ENCODE results near the gene MRGPRX2.

Gene MRGPRX2

DNA sequence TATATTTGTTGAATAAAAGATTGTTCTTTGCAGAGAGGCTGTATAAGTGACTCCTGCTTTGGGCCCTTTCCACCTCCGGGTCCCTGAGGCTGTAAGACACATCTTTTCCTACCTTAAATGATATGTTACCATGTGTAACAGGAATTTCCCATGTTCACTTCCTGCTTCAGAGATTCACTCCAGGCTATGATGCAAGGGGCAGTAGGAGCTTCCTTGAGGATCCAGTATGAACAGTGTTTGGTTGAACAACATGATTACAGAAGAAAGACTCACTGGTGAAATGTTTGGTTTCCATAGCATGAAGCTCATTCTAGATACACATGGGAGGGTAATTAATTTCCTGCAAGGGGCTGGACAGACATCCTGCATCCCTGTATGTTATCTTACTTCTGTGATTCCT lies 30.8 kb upstream of the MRGPRX2 start:
- CTCF ChIA-PET = interaction anchor here (2.3 kb wide), 1 partner anchor 14 kb away, joined by 7 read pairs; no protein-coding TSS in a partner anchor

DNA sequence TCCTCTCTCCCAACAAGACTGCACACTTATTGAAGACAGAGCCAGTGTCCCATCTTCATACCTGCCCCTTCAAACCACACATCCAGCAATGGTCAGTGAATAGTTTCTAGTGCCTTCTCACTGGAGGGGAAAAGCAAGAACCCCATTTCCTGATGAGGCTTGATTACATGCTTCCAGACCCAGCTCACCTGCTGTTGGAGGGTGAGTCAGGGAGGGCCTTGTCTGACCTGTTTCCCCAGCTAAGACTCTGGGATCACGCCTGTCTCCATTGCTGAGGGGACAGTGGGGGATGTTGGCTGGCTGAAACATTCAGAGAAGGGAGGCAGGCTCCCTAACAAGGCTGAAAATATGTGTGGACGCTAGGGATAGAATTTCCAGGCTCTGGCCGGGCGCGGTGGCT lies 28.9 kb upstream of the MRGPRX2 start:
- CTCF ChIA-PET = interaction anchor here (0.6 to 3.6 kb wide), 6 partner anchors 9 to 17 kb away, joined by 3 to 21 read pairs (median 3); no protein-coding TSS in a partner anchor
- POLR2A ChIA-PET = no interaction called here
- no peak for TF ChIP-seq CTCF (IDR thresholded peaks at IDR 0.05; ENCODE audit: insufficient read depth, low read length, missing control alignments)
- no peak for DNase-seq (ENCODE audit: low read depth, low spot score)
- no peak overlapping the region for H3K4me3 ChIP-seq (ENCODE audit: low read depth, low read length)

More for the DNA sequence above, 30.8 kb upstream of the MRGPRX2 start:
- no peak for DNase-seq (ENCODE audit: low read depth, low spot score)
- no peak for TF ChIP-seq CTCF (IDR thresholded peaks at IDR 0.05; ENCODE audit: insufficient read depth, low read length, missing control alignments)
- no peak overlapping the region for H3K4me3 ChIP-seq (ENCODE audit: low read depth, low read length)
- POLR2A ChIA-PET = no interaction called here

DNA sequence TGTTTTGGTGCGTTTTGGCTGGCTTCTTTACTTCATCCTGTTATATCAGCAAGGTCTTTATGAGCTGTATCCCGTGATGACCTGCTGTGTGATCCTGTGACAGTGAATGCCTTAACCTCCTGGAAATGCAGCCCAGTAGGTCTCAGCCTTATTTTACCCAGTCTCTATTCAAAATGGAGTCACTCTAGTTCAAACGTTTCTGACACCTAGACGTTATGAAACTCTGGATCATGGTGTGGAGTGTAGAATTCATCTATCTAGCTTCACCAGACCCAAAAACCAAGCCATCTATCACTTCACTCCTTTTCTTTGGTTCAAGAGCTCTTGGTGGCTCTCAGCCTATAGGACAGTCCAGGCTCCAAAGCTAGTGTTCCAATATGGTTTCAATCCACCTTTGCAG lies 28.3 kb upstream of the MRGPRX2 start:
- TF ChIP-seq CTCF (IDR thresholded peaks at IDR 0.05; ENCODE audit: insufficient read depth, low read length, missing control alignments) = no peak
- H3K4me3 ChIP-seq (ENCODE audit: low read depth, low read length) = no peak overlapping the region
- POLR2A ChIA-PET = no interaction called here
- CTCF ChIA-PET = interaction anchor here (0.6 to 3.6 kb wide), 6 partner anchors 8 to 17 kb away, joined by 3 to 21 read pairs (median 3); no protein-coding TSS in a partner anchor
- DNase-seq (ENCODE audit: low read depth, low spot score) = no peak

- ChIA-PET CTCF (interaction anchor here (1.1 to 3.6 kb wide), 3 partner anchors 8 to 15 kb away, joined by 3 to 23 read pairs (median 21); no protein-coding TSS in a partner anchor), POLR2A (no interaction called here)
- no peak overlapping the region for H3K4me3 ChIP-seq (ENCODE audit: low read depth, low read length)
- no peak for TF ChIP-seq CTCF (IDR thresholded peaks at IDR 0.05; ENCODE audit: insufficient read depth, low read length, missing control alignments)
- DNase-seq (ENCODE audit: low read depth, low spot score) = peak; percentile 46
Observed at GRCh38 chr11:19087658-19088057, 27.1 kb upstream of the MRGPRX2 start.

DNA sequence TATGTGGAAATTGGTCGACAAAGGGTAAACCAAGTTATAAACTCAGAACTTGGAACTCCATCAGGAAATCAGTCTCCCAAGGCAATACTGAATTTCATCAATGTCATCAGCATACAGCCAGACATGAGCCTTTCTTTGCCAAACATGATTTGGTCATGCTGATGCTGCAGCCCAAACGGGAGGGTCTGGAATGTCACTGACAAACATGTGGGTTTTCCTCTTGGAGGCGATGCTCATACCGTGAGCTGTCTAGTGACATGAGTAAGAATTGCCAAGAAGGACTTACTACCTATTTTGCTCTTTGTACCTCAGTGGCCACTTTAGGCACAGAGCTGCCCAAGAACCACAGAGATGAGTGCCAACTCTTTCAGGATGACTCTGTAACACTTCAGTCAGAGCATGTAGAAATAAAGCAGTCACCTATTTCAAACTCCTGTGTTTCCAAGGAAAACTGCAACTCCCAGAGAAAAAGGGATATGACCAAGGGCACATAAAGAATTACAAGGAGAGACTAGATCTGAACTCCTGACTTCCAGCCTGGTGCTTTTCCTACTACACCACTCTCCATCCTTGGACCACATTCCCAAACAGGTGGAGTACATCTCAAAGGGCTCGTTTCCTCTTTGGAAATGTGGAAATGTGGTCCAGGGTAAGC lies 24.3 kb upstream of the MRGPRX2 start:
- H3K4me3 ChIP-seq (ENCODE audit: low read depth, low read length) = no peak overlapping the region
- ChIA-PET POLR2A (no interaction called here), CTCF (interaction anchor here (1.1 kb wide), 1 partner anchor 11 kb away, joined by 3 read pairs; no protein-coding TSS in a partner anchor)
- no peak for TF ChIP-seq CTCF (IDR thresholded peaks at IDR 0.05; ENCODE audit: insufficient read depth, low read length, missing control alignments)
- no peak for DNase-seq (ENCODE audit: low read depth, low spot score)

GRCh38 chr11:19083166-19083565 lies 22.6 kb upstream of the MRGPRX2 start:
- POLR2A ChIA-PET = no interaction called here
- CTCF ChIA-PET = interaction anchor here (5.7 kb wide), 1 partner anchor 12 kb away, joined by 42 read pairs; no protein-coding TSS in a partner anchor
- no peak for TF ChIP-seq CTCF (IDR thresholded peaks at IDR 0.05; ENCODE audit: insufficient read depth, low read length, missing control alignments)
- H3K4me3 ChIP-seq (ENCODE audit: low read depth, low read length) = no peak overlapping the region
- DNase-seq (ENCODE audit: low read depth, low spot score) = no peak
